Activated naive CD4-positive, alpha-beta T cell treated with anti-CD3 and anti-CD28 coated beads for 36 hours (primary cell): ENCODE results near the gene LYPD6. TPM values are rescaled to one million over a fixed set of nuclear protein-coding genes. Genes with fewer than 3 reads are reported as not detected.
A peak's percentile ranks its signal among the peaks of the same experiment; 100 is the strongest.
"Not testable (repeated sequence)": the region's sequence is repeated elsewhere in the genome, so short reads cannot be mapped to it uniquely, and the experiment has no call there.

Experiments
- CTCF ChIA-PET: fragments of 350-600 bp; sonication (Branson Sonifier 250); formaldehyde crosslinking; loops from one replicate; lab custom pipeline; 2021; ENCODE audit warnings: antibody characterized with exemption; lab: Charles Lee
- DNase-seq: peaks from one replicate; pipeline ENCODE4 v3.0.0-alpha.2; 2020
- H3K27ac Mint-ChIP-seq: one replicate; pipeline ENCODE4 v1.8.0; 2021; ENCODE audit warnings: mild to moderate bottlenecking, mixed read lengths
- H3K27me3 Mint-ChIP-seq: one replicate; pipeline ENCODE4 v1.8.0; 2021; ENCODE audit warnings: low read depth, mixed read lengths
- H3K36me3 Mint-ChIP-seq: one replicate; pipeline ENCODE4 v1.8.0; 2021; ENCODE audit warnings: low read depth, mixed read lengths
- H3K4me1 Mint-ChIP-seq: one replicate; pipeline ENCODE4 v1.8.0; 2021; ENCODE audit warnings: low read depth, mixed read lengths
- H3K4me3 Mint-ChIP-seq: one replicate; pipeline ENCODE4 v1.8.0; 2021; ENCODE audit warnings: mild to moderate bottlenecking, moderate library complexity, mixed read lengths
- H3K9me3 Mint-ChIP-seq: one replicate; pipeline ENCODE4 v1.8.0; 2021; ENCODE audit warnings: mixed read lengths
- intact Hi-C: fragments of 100-400 bp; cut with micrococcal nuclease; formaldehyde crosslinking; loops from one replicate; pipeline ENCODE4 v1.15.1; 2023
- total RNA-seq, 2 experiments: library from RNA; stranded (reverse); gene quantifications; one replicate each; pipeline ENCODE4 v1.2.3, GENCODE V29; 2021

The LYPD6 gene
- not detected for total RNA-seq

- peak within 1 kb of the TSS; percentile 4 for H3K4me3 Mint-ChIP-seq
- DNase-seq: no peak
Observed at GRCh38 chr2:149330127-149331022, at the start of gene LYPD6. Gene LYPD6 (plus strand): TSS chr2:149330587. CDS start chr2:149437709, 107,122 bp downstream.

GRCh38 chr2:149281441-149281840 is 48.9 kb upstream of the LYPD6 start:
- intact Hi-C loops: no loop called here
- DNase-seq: no peak
- H3K9me3 Mint-ChIP-seq: peaks cover 1% of the 10 kb centered on the region
- H3K27me3 Mint-ChIP-seq: peaks cover 9% of the 10 kb centered on the region
- no peak overlapping the region for H3K4me3 Mint-ChIP-seq
- H3K4me1 Mint-ChIP-seq: no peaks in the 10 kb centered on the region
- CTCF ChIA-PET: no interaction called here
- no peaks in the 10 kb centered on the region for H3K36me3 Mint-ChIP-seq
- H3K27ac Mint-ChIP-seq: no peak overlapping the region

More at GRCh38 chr2:149330127-149331022, at the start of gene LYPD6:
- CTCF ChIA-PET: interaction anchor here (1.6 kb wide), 1 partner anchor 7 kb away, joined by 3 read pairs; no protein-coding TSS in a partner anchor
- intact Hi-C loops: no loop called here
- no peak within 1 kb of the TSS for H3K27ac Mint-ChIP-seq
- H3K36me3 Mint-ChIP-seq: no peaks in the 10 kb centered on the region
- peaks cover 7% of the 10 kb centered on the region for H3K4me1 Mint-ChIP-seq
- no peaks in the 10 kb centered on the region for H3K9me3 Mint-ChIP-seq
- H3K27me3 Mint-ChIP-seq: peaks cover 54% of the 10 kb centered on the region

DNA sequence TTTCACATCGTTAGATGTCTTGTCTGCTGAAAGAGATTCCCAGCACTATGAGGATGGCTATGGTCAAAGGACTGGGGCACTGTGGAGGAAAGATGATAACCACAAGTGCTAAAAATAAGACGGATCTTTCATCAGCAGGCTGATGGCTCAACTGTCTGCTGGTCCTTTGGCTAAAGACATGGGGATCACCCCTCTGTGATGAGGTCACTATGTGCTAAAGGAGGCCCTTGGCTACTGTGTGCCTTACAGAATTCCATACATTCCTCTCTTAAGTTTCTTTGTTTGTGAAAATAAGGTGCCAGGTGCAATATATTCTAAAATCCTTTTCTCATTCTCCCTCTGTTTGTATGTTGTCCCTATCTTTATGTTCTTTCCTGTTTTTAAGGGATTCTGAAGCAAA is 39.7 kb upstream of the LYPD6 start:
- peaks cover 1% of the 10 kb centered on the region for H3K9me3 Mint-ChIP-seq
- DNase-seq: no peak
- H3K36me3 Mint-ChIP-seq: no peaks in the 10 kb centered on the region
- intact Hi-C loops: no loop called here
- H3K27me3 Mint-ChIP-seq: peaks cover 9% of the 10 kb centered on the region
- CTCF ChIA-PET: no interaction called here
- H3K4me1 Mint-ChIP-seq: no peaks in the 10 kb centered on the region
- H3K27ac Mint-ChIP-seq: no peak overlapping the region
- no peak overlapping the region for H3K4me3 Mint-ChIP-seq

DNA sequence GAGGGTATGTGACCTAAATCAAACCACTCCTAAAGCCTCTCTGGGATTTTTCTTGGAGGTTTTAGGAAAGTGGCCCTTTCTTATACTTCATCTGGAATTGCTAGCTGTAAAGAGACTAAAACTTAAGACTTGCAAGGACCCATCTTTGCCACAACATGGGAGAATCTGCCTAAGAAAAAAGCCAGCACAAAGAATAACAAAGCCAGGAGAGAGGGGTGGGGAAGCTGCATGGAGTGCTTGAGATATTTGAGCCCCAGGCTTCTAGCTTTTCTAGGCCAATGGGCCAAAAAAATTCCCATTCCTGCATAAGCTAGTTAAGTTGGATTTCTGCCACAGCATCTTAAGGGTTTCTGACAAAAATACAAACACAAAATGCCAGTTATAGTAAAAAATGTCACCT is 38.5 kb upstream of the LYPD6 start:
- Mint-ChIP-seq H3K9me3 (no peaks in the 10 kb centered on the region), H3K4me3 (no peak overlapping the region), H3K36me3 (no peaks in the 10 kb centered on the region), H3K27me3 (peaks cover 11% of the 10 kb centered on the region), H3K4me1 (no peaks in the 10 kb centered on the region), H3K27ac (no peak overlapping the region)
- DNase-seq: no peak
- CTCF ChIA-PET: no interaction called here
- intact Hi-C loops: no loop called here

DNA sequence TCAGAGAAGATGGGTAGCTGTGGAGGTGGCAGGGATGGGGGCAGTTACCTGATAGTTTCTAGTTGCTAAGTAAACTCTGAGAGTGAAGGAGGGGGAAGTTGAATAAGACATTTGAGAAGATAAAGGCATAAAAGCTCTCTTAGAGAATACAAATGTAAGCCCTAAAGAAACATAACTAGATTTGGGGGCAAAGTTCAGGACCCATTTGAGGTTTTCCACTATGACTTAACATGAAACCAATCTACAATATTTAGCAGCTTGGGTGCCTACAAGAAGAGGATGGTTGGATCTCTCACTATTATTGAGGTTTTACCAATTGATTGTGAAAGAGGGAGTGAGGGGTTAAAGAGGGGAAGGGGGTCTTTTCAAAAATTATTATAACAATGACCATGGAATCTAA is 34.4 kb upstream of the LYPD6 start:
- Mint-ChIP-seq H3K4me1 (no peaks in the 10 kb centered on the region), H3K27me3 (peaks cover 5% of the 10 kb centered on the region), H3K27ac (no peak overlapping the region), H3K9me3 (no peaks in the 10 kb centered on the region), H3K4me3 (no peak overlapping the region), H3K36me3 (no peaks in the 10 kb centered on the region)
- DNase-seq: no peak
- intact Hi-C loops: no loop called here
- CTCF ChIA-PET: interaction anchor here (0.6 kb wide), 1 partner anchor 42 kb away, joined by 4 read pairs; no protein-coding TSS in a partner anchor

DNA sequence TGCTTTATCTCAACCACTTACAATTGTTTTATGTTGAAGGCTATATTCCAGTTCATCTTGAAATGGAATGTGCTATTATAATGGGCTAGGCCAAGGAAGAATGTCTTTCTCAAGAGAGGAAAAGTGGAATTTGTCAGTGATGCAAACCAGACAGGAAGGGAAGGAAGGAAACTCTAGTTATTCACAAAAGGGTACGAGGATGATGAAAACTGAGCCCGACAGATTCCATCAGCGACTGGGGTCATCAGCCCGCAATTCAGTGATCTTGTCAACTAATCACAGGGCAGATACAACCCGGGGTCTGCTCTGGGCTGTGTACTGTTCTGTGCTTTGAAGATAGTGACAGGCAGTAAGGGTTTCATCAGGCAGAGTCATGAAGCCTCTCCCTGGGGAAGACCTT is 23.4 kb upstream of the LYPD6 start:
- H3K27me3 Mint-ChIP-seq: peaks cover 4% of the 10 kb centered on the region
- no peaks in the 10 kb centered on the region for H3K4me1 Mint-ChIP-seq
- DNase-seq: no peak
- no peaks in the 10 kb centered on the region for H3K9me3 Mint-ChIP-seq
- CTCF ChIA-PET: no interaction called here
- no peaks in the 10 kb centered on the region for H3K36me3 Mint-ChIP-seq
- no peak overlapping the region for H3K27ac Mint-ChIP-seq
- intact Hi-C loops: no loop called here
- no peak overlapping the region for H3K4me3 Mint-ChIP-seq

GRCh38 chr2:149310349-149310748 is 20.0 kb upstream of the LYPD6 start:
- peaks cover 4% of the 10 kb centered on the region for H3K4me1 Mint-ChIP-seq
- no peaks in the 10 kb centered on the region for H3K36me3 Mint-ChIP-seq
- no peak overlapping the region for H3K4me3 Mint-ChIP-seq
- intact Hi-C loops: loop anchor here (5.0 kb wide), 2 partner anchors 268 to 293 kb away; no protein-coding TSS in a partner anchor
- DNase-seq: no peak
- CTCF ChIA-PET: interaction anchor here (0.6 kb wide), 1 partner anchor 262 kb away, joined by 3 read pairs; no protein-coding TSS in a partner anchor
- peaks cover 14% of the 10 kb centered on the region for H3K27me3 Mint-ChIP-seq
- no peaks in the 10 kb centered on the region for H3K9me3 Mint-ChIP-seq
- H3K27ac Mint-ChIP-seq: no peak overlapping the region

DNA sequence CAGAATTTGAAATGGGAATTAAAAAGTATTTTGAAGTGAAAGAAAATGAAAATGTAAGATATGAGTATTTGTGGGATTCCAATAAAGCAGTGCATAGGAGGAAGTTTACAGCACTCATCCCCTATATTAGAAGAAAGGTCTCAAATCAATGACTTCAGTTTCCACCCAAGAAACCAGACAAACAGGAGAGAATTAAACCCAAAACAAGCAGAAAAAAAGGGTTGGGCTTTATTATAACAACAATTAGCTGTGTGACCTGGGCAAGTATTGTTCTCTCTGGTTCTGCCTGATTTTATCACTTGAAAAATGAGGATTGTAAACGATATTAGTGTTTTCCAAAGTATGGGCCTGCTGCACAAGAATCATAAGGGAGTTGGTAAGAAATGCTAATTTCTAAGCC is 18.3 kb upstream of the LYPD6 start:
- H3K9me3 Mint-ChIP-seq: no peaks in the 10 kb centered on the region
- no peak overlapping the region for H3K27ac Mint-ChIP-seq
- CTCF ChIA-PET: interaction anchor here (0.7 to 1.0 kb wide), 2 partner anchors 237 to 254 kb away, joined by 3 to 4 read pairs; no protein-coding TSS in a partner anchor
- peaks cover 4% of the 10 kb centered on the region for H3K4me1 Mint-ChIP-seq
- no peak overlapping the region for H3K4me3 Mint-ChIP-seq
- H3K27me3 Mint-ChIP-seq: peaks cover 12% of the 10 kb centered on the region
- intact Hi-C loops: loop anchor here (5.0 kb wide), 2 partner anchors 270 to 295 kb away; no protein-coding TSS in a partner anchor
- DNase-seq: no peak
- no peaks in the 10 kb centered on the region for H3K36me3 Mint-ChIP-seq

GRCh38 chr2:149313512-149313972 is 16.8 kb upstream of the LYPD6 start:
- DNase-seq: no peak
- H3K4me1 Mint-ChIP-seq: peaks cover 4% of the 10 kb centered on the region
- peaks cover 12% of the 10 kb centered on the region for H3K27me3 Mint-ChIP-seq
- CTCF ChIA-PET: interaction anchor here (0.6 to 2.4 kb wide), 4 partner anchors 12 to 297 kb away, joined by 3 to 15 read pairs (median 4); no protein-coding TSS in a partner anchor
- H3K36me3 Mint-ChIP-seq: no peaks in the 10 kb centered on the region
- intact Hi-C loops: loop anchor here (5.0 kb wide), 2 partner anchors 271 to 296 kb away; no protein-coding TSS in a partner anchor
- H3K4me3 Mint-ChIP-seq: no peak overlapping the region
- H3K9me3 Mint-ChIP-seq: no peaks in the 10 kb centered on the region
- no peak overlapping the region for H3K27ac Mint-ChIP-seq

DNA sequence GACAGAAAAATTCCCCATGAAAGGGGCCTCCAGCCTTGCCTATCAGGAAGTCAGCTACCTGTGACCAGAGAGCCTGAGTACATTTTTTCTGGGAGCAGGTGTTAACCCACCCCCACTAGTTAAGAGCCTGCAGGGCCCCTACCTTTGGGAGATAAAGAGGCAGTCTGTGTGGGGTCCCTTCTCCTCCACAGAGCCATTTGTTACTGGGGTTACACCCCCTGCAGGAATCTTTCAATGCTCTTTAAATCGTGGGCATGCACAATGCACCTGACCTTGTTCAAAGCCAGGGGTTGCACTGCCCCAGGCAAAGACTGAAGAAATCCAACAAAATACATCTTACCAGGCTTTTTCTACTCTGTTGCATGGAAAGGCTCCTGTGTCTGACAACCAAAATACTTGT is 15.7 kb upstream of the LYPD6 start:
- Mint-ChIP-seq H3K27ac (no peak overlapping the region), H3K36me3 (no peaks in the 10 kb centered on the region), H3K4me3 (no peak overlapping the region), H3K9me3 (no peaks in the 10 kb centered on the region), H3K27me3 (peaks cover 12% of the 10 kb centered on the region), H3K4me1 (peaks cover 4% of the 10 kb centered on the region)
- intact Hi-C loops: loop anchor here (5.0 kb wide), 2 partner anchors 272 to 297 kb away; no protein-coding TSS in a partner anchor
- CTCF ChIA-PET: interaction anchor here (2.4 kb wide), 1 partner anchor 298 kb away, joined by 15 read pairs; no protein-coding TSS in a partner anchor
- no peak for DNase-seq

DNA sequence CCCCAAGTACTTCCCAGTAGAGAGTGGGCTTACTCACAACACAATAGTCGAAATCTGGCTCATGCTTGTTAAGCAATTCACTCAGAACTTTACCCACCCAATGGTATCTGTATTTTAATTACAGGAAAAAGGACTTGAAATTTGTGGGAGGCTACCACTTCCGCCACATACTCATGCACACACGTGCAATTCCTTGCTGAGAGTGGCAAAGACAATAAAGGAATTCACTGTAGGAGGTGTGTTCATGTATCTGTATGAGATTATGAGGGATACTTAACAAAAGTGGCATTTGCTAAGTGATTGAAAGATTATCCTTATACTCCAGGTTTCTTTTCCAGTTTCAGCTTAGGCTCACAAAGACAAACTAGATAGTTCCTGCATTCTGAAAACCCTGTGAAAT is 14.9 kb upstream of the LYPD6 start:
- DNase-seq: no peak
- intact Hi-C loops: no loop called here
- Mint-ChIP-seq H3K4me1 (peaks cover 4% of the 10 kb centered on the region), H3K4me3 (no peak overlapping the region), H3K9me3 (no peaks in the 10 kb centered on the region), H3K36me3 (no peaks in the 10 kb centered on the region), H3K27me3 (peaks cover 10% of the 10 kb centered on the region), H3K27ac (no peak overlapping the region)
- CTCF ChIA-PET: interaction anchor here (0.6 kb wide), 1 partner anchor 1755 kb away, joined by 3 read pairs; no protein-coding TSS in a partner anchor

DNA sequence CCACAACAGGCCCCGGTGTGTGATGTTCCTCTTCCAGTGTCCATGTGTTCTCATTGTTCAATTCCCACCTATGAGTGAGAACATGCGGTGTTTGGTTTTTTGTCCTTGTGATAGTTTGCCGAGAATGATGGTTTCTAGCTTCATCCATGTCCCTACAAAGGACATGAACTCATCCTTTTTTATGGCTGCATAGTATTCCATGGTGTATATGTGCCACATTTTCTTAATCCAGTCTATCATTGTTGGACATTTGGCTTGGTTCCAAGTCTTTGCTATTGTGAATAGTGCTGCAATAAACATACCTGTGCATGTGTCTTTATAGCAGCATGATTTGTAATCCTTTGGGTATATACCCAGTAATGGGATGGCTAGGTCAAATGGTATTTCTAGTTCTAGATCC is 11.8 kb upstream of the LYPD6 start:
- H3K9me3 Mint-ChIP-seq, H3K4me1 Mint-ChIP-seq, H3K27ac Mint-ChIP-seq, CTCF ChIA-PET, H3K36me3 Mint-ChIP-seq, intact Hi-C loops, H3K4me3 Mint-ChIP-seq, DNase-seq: not testable (repeated sequence)
- H3K27me3 Mint-ChIP-seq: peaks cover 13% of the 10 kb centered on the region
